ENCODE results near the gene COPE. TPM values are rescaled to one million over a fixed set of nuclear protein-coding genes. Genes with fewer than 3 reads are reported as not detected.

Gene COPE
- polyA plus RNA-seq, 1 experiment = 309 TPM

- TF ChIP-seq CTCF (IDR thresholded peaks at IDR 0.05; ENCODE audit: insufficient read depth, low read depth, low read length) = no peak
- ChIA-PET POLR2A (no interaction called here), CTCF (interaction anchor here (2.4 to 2.8 kb wide), 2 partner anchors 11 to 105 kb away, joined by 8 read pairs; no protein-coding TSS in a partner anchor)
Observed at GRCh38 chr19:18881491-18881890, 37.7 kb downstream of the COPE start.

GRCh38 chr19:18879579-18880373 is 39.4 kb downstream of the COPE start:
- POLR2A ChIA-PET = interaction anchor here (0.6 kb wide), 1 partner anchor 1574 kb away, joined by 3 read pairs; no protein-coding TSS in a partner anchor

More at GRCh38 chr19:18881491-18881890, 37.7 kb downstream of the COPE start:
- no peak for DNase-seq (ENCODE audit: low read depth)
- Histone ChIP-seq H3K4me3 (ENCODE audit: low read depth, low read length) (no peak overlapping the region), H3K27me3 (ENCODE audit: control insufficient read depth, insufficient read depth, low read length) (no peaks in the 10 kb centered on the region), H3K36me3 (ENCODE audit: control insufficient read depth, insufficient read depth, low read length) (no peaks in the 10 kb centered on the region; the same call in 1 of the 2 replicates)

GRCh38 chr19:18878858-18879578 is 40.2 kb downstream of the COPE start:
- no peaks in the 10 kb centered on the region for H3K27me3 ChIP-seq (ENCODE audit: control insufficient read depth, insufficient read depth, low read length)
- ChIA-PET CTCF (no interaction called here), POLR2A (no interaction called here)
- no peaks in the 10 kb centered on the region; the same call in 1 of the 2 replicates for H3K36me3 ChIP-seq (ENCODE audit: control insufficient read depth, insufficient read depth, low read length)
- no peak overlapping the region for H3K4me3 ChIP-seq (ENCODE audit: low read depth, low read length)
- no peak for TF ChIP-seq CTCF (IDR thresholded peaks at IDR 0.05; ENCODE audit: insufficient read depth, low read depth, low read length)
- DNase-seq (ENCODE audit: low read depth) = no peak

More at GRCh38 chr19:18879579-18880373, 39.4 kb downstream of the COPE start:
- Histone ChIP-seq H3K27me3 (ENCODE audit: control insufficient read depth, insufficient read depth, low read length) (no peaks in the 10 kb centered on the region), H3K36me3 (ENCODE audit: control insufficient read depth, insufficient read depth, low read length) (no peaks in the 10 kb centered on the region; the same call in 1 of the 2 replicates), H3K4me3 (ENCODE audit: low read depth, low read length) (no peak overlapping the region)
- TF ChIP-seq CTCF (IDR thresholded peaks at IDR 0.05; ENCODE audit: insufficient read depth, low read depth, low read length) = no peak
- no peak for DNase-seq (ENCODE audit: low read depth)
- CTCF ChIA-PET = interaction anchor here (0.5 to 2.8 kb wide), 3 partner anchors 33 to 499 kb away, joined by 4 to 8 read pairs (median 6); no protein-coding TSS in a partner anchor

DNA sequence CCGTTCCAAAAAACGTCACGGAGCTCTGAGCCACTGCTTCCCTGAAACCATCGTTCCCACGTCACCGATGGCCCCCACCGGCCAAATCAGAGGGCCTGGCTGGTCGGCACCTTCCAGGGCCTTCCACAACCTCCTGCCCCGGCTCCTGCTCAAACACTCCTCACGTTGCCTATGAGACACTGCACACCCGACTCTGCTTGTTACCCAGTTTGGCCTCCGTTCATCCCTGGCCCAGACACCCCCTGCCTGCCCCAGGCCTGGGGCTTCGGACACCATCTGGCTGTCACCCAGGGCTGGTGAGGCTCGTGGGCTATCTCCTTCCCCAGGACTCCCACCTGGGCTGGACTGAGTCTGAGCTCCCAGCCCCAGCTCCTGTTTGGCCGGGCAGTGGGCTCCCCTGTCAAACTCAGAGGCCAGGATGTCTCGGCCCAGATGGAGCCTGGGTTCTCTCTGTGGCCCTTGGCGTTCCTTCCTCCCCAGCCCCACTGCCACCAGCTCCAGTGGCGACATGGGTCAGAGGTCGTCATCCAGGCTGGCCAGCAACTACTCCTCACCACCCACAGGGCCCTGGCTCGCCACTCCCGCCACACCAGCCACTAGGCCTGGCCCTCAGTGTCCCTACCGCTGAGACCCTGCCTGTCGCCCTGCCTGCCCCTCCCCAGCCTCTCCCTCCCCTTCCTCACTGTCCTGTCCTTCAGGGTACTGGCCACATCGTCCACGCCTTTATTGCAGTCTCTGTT is 41.0 kb downstream of the COPE start:
- no peaks in the 10 kb centered on the region; the same call in 1 of the 2 replicates for H3K36me3 ChIP-seq (ENCODE audit: control insufficient read depth, insufficient read depth, low read length)
- DNase-seq (ENCODE audit: low read depth) = no peak
- POLR2A ChIA-PET = no interaction called here
- no peak for TF ChIP-seq CTCF (IDR thresholded peaks at IDR 0.05; ENCODE audit: insufficient read depth, low read depth, low read length)
- H3K4me3 ChIP-seq (ENCODE audit: low read depth, low read length) = no peak overlapping the region
- CTCF ChIA-PET = interaction anchor here (1.7 kb wide), 1 partner anchor 11 kb away, joined by 7 read pairs; no protein-coding TSS in a partner anchor
- no peaks in the 10 kb centered on the region for H3K27me3 ChIP-seq (ENCODE audit: control insufficient read depth, insufficient read depth, low read length)

Measured in BJ (cell line).